HUES64 (cell line): ENCODE measurements around the gene PTPRA.
A peak's percentile ranks its signal among the peaks of the same experiment; 100 is the strongest.

ENCODE experiments used
- H3K27ac ChIP-seq: 2 replicates; pipeline ENCODE4 v1.7.0; 2013; ENCODE audit warnings: low read depth, low read length, inconsistent platforms
- H3K27me3 ChIP-seq: 2 replicates; pipeline ENCODE4 v1.6.1; 2013; ENCODE audit warnings: mild to moderate bottlenecking, low read length; ENCODE audit not compliant: insufficient read depth
- H3K36me3 ChIP-seq: 2 replicates; pipeline ENCODE4 v1.6.1; 2013; ENCODE audit warnings: mild to moderate bottlenecking, low read length; ENCODE audit not compliant: insufficient read depth
- H3K4me1 ChIP-seq: 2 replicates; pipeline ENCODE4 v1.6.1; 2013; ENCODE audit warnings: mild to moderate bottlenecking, low read length, moderate library complexity; ENCODE audit not compliant: insufficient read depth
- H3K4me3 ChIP-seq: 2 replicates; pipeline ENCODE4 v1.5.1; 2013; ENCODE audit warnings: mild to moderate bottlenecking, low read length, moderate library complexity
- H3K9ac ChIP-seq: 2 replicates; pipeline ENCODE4 v1.6.1; 2013; ENCODE audit warnings: mild to moderate bottlenecking, low read depth, low read length
- H3K9me3 ChIP-seq: 2 replicates; pipeline ENCODE4 v1.6.1; 2013; ENCODE audit warnings: low read depth, low read length; ENCODE audit not compliant: insufficient read depth
- WGBS: fragments of 150-250, 120-280 bp; methylation state at CpG from one replicate; pipeline ENCODE4 v1.1.7; 2013; ENCODE audit warnings: missing lambda C conversion rate; 5-methylcytosine and 5-hydroxymethylcytosine counted together

Gene PTPRA

GRCh38 chr20:2937902-2938301, 64.6 kb downstream of the PTPRA start:
- H3K36me3 ChIP-seq = no peaks in the 10 kb centered on the region; the same call in 1 of the 2 replicates
- no peaks in the 10 kb centered on the region for H3K9me3 ChIP-seq
- no peak overlapping the region for H3K27ac ChIP-seq
- no peak overlapping the region for H3K4me3 ChIP-seq
- no peak overlapping the region for H3K9ac ChIP-seq
- WGBS = 91% methylated on average over 5 of the region's 5 CpGs
- H3K4me1 ChIP-seq = 0 out of 2 replicates have a peak, but pooled peaks cover 2% of the 10 kb centered on the region
- no peaks in the 10 kb centered on the region for H3K27me3 ChIP-seq

DNA sequence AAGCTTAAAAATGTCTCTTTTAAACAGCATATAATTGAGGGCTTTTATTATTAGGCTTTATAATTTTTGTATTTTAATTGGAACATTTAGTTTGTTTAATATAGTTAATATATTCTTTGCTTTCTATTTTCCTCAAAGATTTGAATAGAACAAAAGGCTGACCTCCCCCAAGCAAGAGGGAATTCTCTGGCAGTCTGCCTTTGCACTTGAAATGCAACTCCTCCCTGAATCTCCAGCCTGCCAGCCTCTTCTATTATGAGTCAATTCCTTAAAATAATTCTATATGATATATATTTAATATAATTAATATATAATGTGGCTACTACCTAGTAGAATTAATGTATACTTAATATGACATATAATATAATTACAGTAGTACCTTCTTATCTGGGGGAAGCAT, 69.2 kb downstream of the PTPRA start:
- H3K4me3 ChIP-seq = no peak overlapping the region
- peaks cover 6% of the 10 kb centered on the region; the same call in 1 of the 2 replicates for H3K4me1 ChIP-seq
- H3K9ac ChIP-seq = no peak overlapping the region
- no peaks in the 10 kb centered on the region for H3K27me3 ChIP-seq
- H3K27ac ChIP-seq = no peak overlapping the region
- H3K36me3 ChIP-seq = no peaks in the 10 kb centered on the region
- H3K9me3 ChIP-seq = no peaks in the 10 kb centered on the region

DNA sequence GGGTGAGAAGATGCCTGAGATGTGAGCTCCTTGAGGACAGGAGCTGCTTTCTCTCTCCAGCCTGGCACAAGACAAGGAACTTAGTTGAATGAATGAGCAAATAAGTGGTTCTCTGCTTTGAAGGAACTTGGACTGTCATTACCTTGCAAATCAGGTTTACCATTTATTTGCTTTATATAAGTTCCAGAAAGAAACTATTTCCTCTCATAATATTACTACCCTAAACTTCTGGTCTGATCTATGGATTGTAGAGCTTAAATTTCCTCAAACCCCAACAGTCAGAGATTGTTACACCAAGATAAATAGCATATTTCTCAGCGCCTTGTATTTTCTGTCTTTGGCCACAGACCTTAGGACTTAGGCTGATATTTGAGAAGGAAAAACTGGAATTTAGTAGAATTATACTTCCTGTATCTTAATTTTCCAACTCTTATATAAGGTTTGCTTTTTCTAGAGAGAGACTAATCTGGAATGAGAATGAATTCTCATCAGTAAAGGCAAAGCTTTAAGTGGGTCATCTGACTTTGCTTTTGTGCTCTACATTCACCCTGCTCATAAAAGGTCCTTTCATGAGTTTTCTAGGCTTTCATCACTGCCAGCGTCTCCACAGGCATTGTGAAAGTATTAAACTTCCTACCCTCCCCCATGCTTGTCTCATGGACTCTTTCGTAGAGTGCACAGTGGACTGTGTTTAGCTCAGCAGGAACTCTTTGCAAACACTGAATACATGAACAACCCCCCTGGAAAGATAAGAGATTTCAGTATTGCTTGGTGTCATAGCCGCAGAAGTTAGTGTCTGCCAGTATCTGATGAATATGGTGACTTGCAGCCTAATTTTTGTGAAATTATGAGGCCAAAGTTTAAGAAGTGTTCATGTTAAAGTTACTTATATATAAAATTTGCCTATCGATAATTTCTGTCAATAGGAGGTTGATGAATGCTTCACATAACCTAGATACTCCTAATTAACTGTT, 74.0 kb downstream of the PTPRA start:
- Histone ChIP-seq H3K27me3 (no peaks in the 10 kb centered on the region), H3K36me3 (peaks cover 5% of the 10 kb centered on the region; the same call in 1 of the 2 replicates), H3K4me1 (peaks cover 11% of the 10 kb centered on the region; the same call in 1 of the 2 replicates), H3K4me3 (no peak overlapping the region; the same call in 1 of the 2 replicates), H3K27ac (peak overlapping the region; percentile 37), H3K9me3 (no peaks in the 10 kb centered on the region), H3K9ac (no peak overlapping the region)
- 86% methylated on average over 3 of the region's 5 CpGs for WGBS

DNA sequence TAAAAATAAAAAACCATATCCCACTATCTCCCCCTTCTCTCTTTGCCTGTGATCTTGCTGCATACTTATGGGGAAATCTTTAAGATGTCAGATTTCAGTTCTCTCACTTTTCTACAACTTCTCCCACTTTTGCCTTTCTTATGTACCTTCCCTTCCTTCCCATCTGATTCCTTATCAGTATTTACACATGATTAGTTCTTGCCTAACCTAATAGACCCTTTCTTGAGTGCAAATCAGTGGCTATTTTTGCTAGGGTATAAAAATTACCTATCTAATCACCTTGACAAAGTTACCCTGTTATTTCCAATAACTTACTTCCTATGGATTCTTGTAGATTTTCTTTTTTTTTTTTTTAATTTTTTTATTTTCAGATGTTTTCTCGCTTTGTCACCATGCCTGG, 75.7 kb downstream of the PTPRA start:
- WGBS = no CpG with 5 or more reads among the region's 1 CpG
- H3K9ac ChIP-seq = no peak overlapping the region
- no peaks in the 10 kb centered on the region for H3K27me3 ChIP-seq
- H3K9me3 ChIP-seq = no peaks in the 10 kb centered on the region
- H3K27ac ChIP-seq = no peak overlapping the region
- H3K4me3 ChIP-seq = no peak overlapping the region
- peaks cover 10% of the 10 kb centered on the region; the same call in 1 of the 2 replicates for H3K4me1 ChIP-seq
- H3K36me3 ChIP-seq = peaks cover 5% of the 10 kb centered on the region; the same call in 1 of the 2 replicates

DNA sequence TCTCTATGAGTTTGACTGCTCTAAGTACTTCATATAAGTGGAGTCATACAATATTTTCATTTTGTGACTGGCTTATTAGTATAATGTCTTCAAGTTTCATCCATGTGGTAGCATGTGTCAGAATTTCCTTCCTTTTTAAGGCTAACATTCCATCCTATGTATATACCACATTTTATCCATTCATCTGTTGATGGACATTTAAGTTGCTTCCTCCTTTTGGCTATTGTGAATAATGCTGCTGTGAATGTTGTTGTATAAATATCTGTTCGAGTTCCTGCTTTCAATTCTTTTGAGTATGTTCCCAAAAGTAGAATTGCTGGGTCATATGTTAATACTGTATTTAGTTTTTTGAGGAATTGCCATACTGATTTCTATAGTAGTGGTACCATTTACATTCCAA, 79.5 kb downstream of the PTPRA start:
- peaks cover 5% of the 10 kb centered on the region; the same call in 1 of the 2 replicates for H3K36me3 ChIP-seq
- no peaks in the 10 kb centered on the region for H3K9me3 ChIP-seq
- H3K9ac ChIP-seq = no peak overlapping the region
- 83% methylated on average over 1 of the region's 1 CpG for WGBS
- H3K4me3 ChIP-seq = no peak overlapping the region
- no peaks in the 10 kb centered on the region for H3K27me3 ChIP-seq
- peaks cover 3% of the 10 kb centered on the region; the same call in 1 of the 2 replicates for H3K4me1 ChIP-seq
- no peak overlapping the region for H3K27ac ChIP-seq

DNA sequence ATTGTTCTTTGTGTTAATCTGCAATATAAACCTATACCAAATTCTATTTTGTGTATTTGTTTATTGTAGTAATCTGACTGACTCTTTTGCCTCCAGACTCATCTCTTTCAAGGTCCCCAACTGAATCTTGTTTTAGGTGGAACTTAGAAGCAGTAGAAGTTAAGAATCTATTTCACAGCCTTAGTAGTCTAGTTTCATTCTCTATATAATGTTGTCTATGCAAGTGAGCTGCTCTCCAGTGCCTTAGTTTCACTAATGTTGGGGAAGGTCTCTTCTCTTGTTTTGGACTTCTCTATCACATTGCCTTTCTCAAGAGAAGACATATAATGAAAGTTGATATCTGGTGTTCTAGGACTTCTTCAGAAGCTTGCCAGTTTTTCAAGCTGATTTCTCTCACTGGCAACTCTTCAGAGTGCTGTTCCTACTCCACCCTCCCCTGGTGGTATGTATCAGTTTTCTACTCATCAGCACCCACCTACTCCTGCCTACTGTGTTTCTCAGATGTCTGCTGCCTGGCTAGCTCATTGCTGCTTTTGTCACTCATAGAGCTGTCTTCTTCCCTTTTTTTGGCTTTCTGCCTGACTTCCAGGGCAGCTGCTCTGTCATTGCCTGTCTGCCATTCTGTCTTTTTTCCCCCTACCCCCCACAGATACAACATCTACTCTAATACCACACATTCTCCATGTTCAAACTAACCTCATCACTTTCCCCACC, 82.1 kb downstream of the PTPRA start:
- no peak overlapping the region for H3K4me3 ChIP-seq
- no peak overlapping the region for H3K9ac ChIP-seq
- H3K27ac ChIP-seq = no peak overlapping the region
- H3K4me1 ChIP-seq = no peaks in the 10 kb centered on the region
- no peaks in the 10 kb centered on the region for H3K9me3 ChIP-seq
- H3K36me3 ChIP-seq = peaks cover 4% of the 10 kb centered on the region
- H3K27me3 ChIP-seq = no peaks in the 10 kb centered on the region

GRCh38 chr20:2956480-2956879, 83.2 kb downstream of the PTPRA start:
- peaks cover 4% of the 10 kb centered on the region; the same call in 1 of the 2 replicates for H3K36me3 ChIP-seq
- WGBS = 98% methylated on average over 2 of the region's 2 CpGs
- no peak overlapping the region for H3K27ac ChIP-seq
- no peaks in the 10 kb centered on the region for H3K27me3 ChIP-seq
- H3K9ac ChIP-seq = no peak overlapping the region
- no peak overlapping the region for H3K4me3 ChIP-seq
- H3K4me1 ChIP-seq = no peaks in the 10 kb centered on the region
- no peaks in the 10 kb centered on the region for H3K9me3 ChIP-seq

- WGBS = 90% methylated on average over 3 of the region's 3 CpGs
- peaks cover 26% of the 10 kb centered on the region for H3K36me3 ChIP-seq
- no peaks in the 10 kb centered on the region for H3K9me3 ChIP-seq
Observed at GRCh38 chr20:2967841-2968240, 94.6 kb downstream of the PTPRA start.

GRCh38 chr20:2972126-2972525, 98.8 kb downstream of the PTPRA start:
- Histone ChIP-seq H3K27me3 (no peaks in the 10 kb centered on the region), H3K4me1 (0 out of 2 replicates have a peak, but pooled peaks cover 3% of the 10 kb centered on the region), H3K36me3 (peaks cover 1% of the 10 kb centered on the region; the same call in 1 of the 2 replicates), H3K9ac (no peak overlapping the region), H3K9me3 (no peaks in the 10 kb centered on the region), H3K27ac (no peak overlapping the region), H3K4me3 (no peak overlapping the region)
- WGBS = 96% methylated on average over 5 of the region's 5 CpGs

More at GRCh38 chr20:2967841-2968240, 94.6 kb downstream of the PTPRA start:
- H3K4me3 ChIP-seq = no peak overlapping the region
- no peaks in the 10 kb centered on the region for H3K4me1 ChIP-seq
- H3K27me3 ChIP-seq = no peaks in the 10 kb centered on the region
- no peak overlapping the region for H3K9ac ChIP-seq
- H3K27ac ChIP-seq = no peak overlapping the region

- no peaks in the 10 kb centered on the region for H3K27me3 ChIP-seq
- H3K4me3 ChIP-seq = no peak overlapping the region
- H3K9me3 ChIP-seq = no peaks in the 10 kb centered on the region
- H3K36me3 ChIP-seq = no peaks in the 10 kb centered on the region; the same call in 1 of the 2 replicates
- H3K27ac ChIP-seq = no peak overlapping the region
- 95% methylated on average over 3 of the region's 3 CpGs for WGBS
- H3K9ac ChIP-seq = no peak overlapping the region
- 0 out of 2 replicates have a peak, but pooled peaks cover 3% of the 10 kb centered on the region for H3K4me1 ChIP-seq
Observed at GRCh38 chr20:2973574-2973973, 100.3 kb downstream of the PTPRA start.

DNA sequence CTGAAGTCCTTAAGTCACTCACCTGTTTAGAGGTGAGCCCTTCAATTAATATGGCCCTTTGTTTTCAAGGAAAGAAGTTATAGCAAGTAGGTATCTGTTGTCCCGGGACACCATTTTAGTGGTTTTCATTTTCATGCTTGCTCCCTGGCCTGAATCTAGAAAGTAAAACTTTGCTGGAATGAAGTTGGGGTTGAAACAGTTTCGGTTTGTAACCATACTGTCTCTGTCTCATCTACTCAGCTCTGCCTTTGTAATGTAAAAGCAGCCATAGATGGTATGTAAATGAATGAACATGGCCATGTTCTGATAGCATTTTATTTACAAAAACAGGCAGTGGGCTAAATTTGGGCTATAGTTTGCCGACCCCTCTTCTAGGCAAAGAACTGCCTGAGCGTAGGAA, 105.2 kb downstream of the PTPRA start:
- Histone ChIP-seq H3K9me3 (no peaks in the 10 kb centered on the region), H3K27ac (no peak overlapping the region), H3K9ac (no peak overlapping the region), H3K27me3 (no peaks in the 10 kb centered on the region), H3K4me1 (no peaks in the 10 kb centered on the region), H3K4me3 (no peak overlapping the region), H3K36me3 (no peaks in the 10 kb centered on the region)
- 79% methylated on average over 4 of the region's 4 CpGs for WGBS
